ENCODE data around the gene C4orf46. TPM values are rescaled to one million over a fixed set of nuclear protein-coding genes. Genes with fewer than 3 reads are reported as not detected.
"Not testable (repeated sequence)": the region's sequence is repeated elsewhere in the genome, so short reads cannot be mapped to it uniquely, and the experiment has no call there.

C4orf46 gene
- total and polyA plus RNA-seq, 2 experiments from 2014 or later = 23.9 to 41.5 TPM

DNA sequence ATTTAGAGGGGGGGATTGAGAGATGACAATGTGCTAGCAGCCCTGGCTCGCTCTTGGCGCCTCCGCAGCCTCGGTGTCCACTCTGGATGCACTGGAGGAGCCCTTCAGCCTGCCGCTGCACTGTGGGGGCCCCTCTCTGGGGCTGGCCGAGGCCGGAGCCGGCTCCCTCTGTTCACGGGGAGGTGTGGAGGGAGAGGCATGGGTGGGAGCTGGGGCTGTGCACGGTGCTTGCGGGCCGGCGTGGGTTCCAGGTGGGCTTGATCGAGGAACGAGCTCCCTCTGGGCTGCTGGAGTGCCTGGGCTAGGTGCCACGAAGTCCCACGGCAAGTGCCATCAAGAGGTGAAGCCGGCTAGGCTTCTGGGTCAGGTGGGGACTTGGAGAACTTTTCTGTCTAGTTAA is 6.9 kb downstream of the C4orf46 start (continued):
- TF ChIP-seq ZNF462 (CRISPR knock-in tag; IDR thresholded peaks at IDR 0.05) (no peak), ZNF331 (CRISPR knock-in tag; IDR thresholded peaks at IDR 0.05; ENCODE audit: low read depth) (no peak), EZH2 (IDR thresholded peaks at IDR 0.05; ENCODE audit: low read depth, unreplicated experiment) (no peak), CREB1 (CRISPR knock-in tag; IDR thresholded peaks at IDR 0.05; ENCODE audit: low read depth) (no peak), EZH2phosphoT487 (IDR thresholded peaks at IDR 0.05; ENCODE audit: unreplicated experiment) (no peak), STAT1 (IDR thresholded peaks at IDR 0.05; ENCODE audit: unreplicated experiment) (no peak), NANOG (IDR thresholded peaks at IDR 0.05; ENCODE audit: borderline replicate concordance) (no peak), ZNF114 (CRISPR knock-in tag; IDR thresholded peaks at IDR 0.05) (no peak), POLR2AphosphoS5 (IDR thresholded peaks at IDR 0.05; ENCODE audit: low read depth) (no peak), CTCF (conservative IDR thresholded peaks at IDR 0.05; ENCODE audit: low read depth in 2 of 2) (no peak), JUNB (IDR thresholded peaks at IDR 0.05; ENCODE audit: unreplicated experiment) (no peak)

GRCh38 chr4:158663707-158664625 is 7.7 kb downstream of the C4orf46 start:
- not testable (repeated sequence) for H3K27me3 Mint-ChIP-seq (ENCODE audit: insufficient read depth, low read depth, poor library complexity); H3K27ac Mint-ChIP-seq
- peaks cover 21% of the 10 kb centered on the region for H3K36me3 Mint-ChIP-seq (ENCODE audit: low read depth)

DNA sequence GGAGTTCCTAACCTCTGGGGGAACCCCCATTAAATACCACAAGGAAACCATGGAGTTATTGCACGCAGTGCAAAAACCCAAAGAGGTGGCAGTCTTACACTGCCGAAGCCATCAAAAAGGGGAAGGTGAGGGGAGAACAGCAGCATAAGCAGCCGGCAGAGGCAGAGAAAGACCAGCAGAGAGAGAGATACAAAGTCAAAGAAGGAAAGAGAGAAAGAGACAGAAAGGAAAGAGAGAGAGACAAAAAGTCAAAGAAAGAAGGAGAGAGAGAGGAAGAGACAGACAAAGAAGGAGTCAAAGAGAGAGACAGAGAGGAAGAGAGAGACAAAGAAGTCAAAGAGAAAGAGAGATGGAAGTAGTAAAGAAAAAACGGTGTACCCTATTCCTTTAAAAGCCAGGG is 8.4 kb downstream of the C4orf46 start:
- H3K9me3 Mint-ChIP-seq; H3K36me3 ChIP-seq (ENCODE audit: insufficient read depth); H3K27ac ChIP-seq (ENCODE audit: low read depth); H4K20me1 ChIP-seq (replicated peaks; ENCODE audit: insufficient read depth); H3F3A ChIP-seq (replicated peaks; ENCODE audit: low read depth); H2AFZ ChIP-seq; H3K27me3 ChIP-seq (ENCODE audit: insufficient read depth); ATAC-seq; H3K4me3 ChIP-seq; H3K27me3 Mint-ChIP-seq (ENCODE audit: insufficient read depth, low read depth, poor library complexity); H3K9me2 ChIP-seq (ENCODE audit: insufficient read depth); DNase-seq (ENCODE audit: low spot score); H3K4me1 ChIP-seq (ENCODE audit: insufficient read depth); H3K27ac Mint-ChIP-seq; H3K4me3 Mint-ChIP-seq; H3K4me2 ChIP-seq: not testable (repeated sequence)
- Mint-ChIP-seq H3K4me1 (peaks cover 22% of the 10 kb centered on the region), H3K36me3 (ENCODE audit: low read depth) (peaks cover 20% of the 10 kb centered on the region)
- H3K79me2 ChIP-seq (replicated peaks; ENCODE audit: insufficient read depth) = peaks cover 18% of the 10 kb centered on the region

More at GRCh38 chr4:158663707-158664625, 7.7 kb downstream of the C4orf46 start:
- peaks cover 17% of the 10 kb centered on the region for H3K4me1 Mint-ChIP-seq
- not testable (repeated sequence) for H2AFZ ChIP-seq; H4K20me1 ChIP-seq (replicated peaks; ENCODE audit: insufficient read depth); H3K4me3 ChIP-seq; H3K36me3 ChIP-seq (ENCODE audit: insufficient read depth); H3K4me2 ChIP-seq; DNase-seq (ENCODE audit: low spot score); H3K27ac ChIP-seq (ENCODE audit: low read depth); H3K9me2 ChIP-seq (ENCODE audit: insufficient read depth); H3K27me3 ChIP-seq (ENCODE audit: insufficient read depth); H3K9me3 Mint-ChIP-seq; H3K4me3 Mint-ChIP-seq; H3F3A ChIP-seq (replicated peaks; ENCODE audit: low read depth); H3K4me1 ChIP-seq (ENCODE audit: insufficient read depth); ATAC-seq
- H3K79me2 ChIP-seq (replicated peaks; ENCODE audit: insufficient read depth) = peaks cover 25% of the 10 kb centered on the region

Data from GM23338 (cell line).